GM19468 (cell line): ENCODE measurements around the gene RASA4B.
A peak's percentile ranks its signal among the peaks of the same experiment; 100 is the strongest.
"Not testable (repeated sequence)": the region's sequence is repeated elsewhere in the genome, so short reads cannot be mapped to it uniquely, and the experiment has no call there.

Experiments used
- ATAC-seq: cut with Tn5 transposase; IDR thresholded peaks from one replicate; pipeline ENCODE4 v1.9.1; 2021; ENCODE audit warnings: mild to moderate bottlenecking, moderate library complexity, moderate number of reproducible peaks; ENCODE audit not compliant: unreplicated experiment; ENCODE audit errors: extremely low read depth

Gene RASA4B

GRCh38 chr7:102517550-102518147 lies at the start of gene RASA4B:
RASA4B (minus strand) TSS chr7:102517777; CDS start chr7:102517710, 67 bp downstream.
- ATAC-seq, result peak; percentile 48

- not testable (repeated sequence) for ATAC-seq
Measured at GRCh38 chr7:102550808-102551422, 33.3 kb upstream of the RASA4B start, which contains the start of gene SPDYE2. SPDYE2 (plus strand) TSS chr7:102551226; CDS start chr7:102553256, 2,030 bp downstream.

DNA sequence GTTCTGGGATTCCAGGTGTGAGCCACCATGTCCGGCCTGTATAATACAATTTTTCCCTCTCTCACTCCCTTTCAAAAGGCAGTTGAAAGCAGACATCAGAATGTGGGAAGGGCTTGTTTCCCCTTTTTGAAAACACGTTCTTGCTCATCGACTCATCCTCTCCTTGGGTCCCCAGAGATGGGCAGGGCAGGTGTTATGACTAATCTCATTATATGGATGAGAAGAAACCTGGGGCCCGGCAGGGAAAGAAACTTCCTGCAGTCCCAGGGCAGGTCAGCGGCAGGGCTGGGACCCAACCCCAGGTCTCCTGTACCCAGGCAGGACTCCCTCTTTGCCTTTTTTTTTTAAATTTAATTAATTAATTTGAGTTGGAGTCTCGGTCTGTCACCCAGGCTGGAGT lies 28.8 kb upstream of the RASA4B start:
- ATAC-seq, result not testable (repeated sequence)

DNA sequence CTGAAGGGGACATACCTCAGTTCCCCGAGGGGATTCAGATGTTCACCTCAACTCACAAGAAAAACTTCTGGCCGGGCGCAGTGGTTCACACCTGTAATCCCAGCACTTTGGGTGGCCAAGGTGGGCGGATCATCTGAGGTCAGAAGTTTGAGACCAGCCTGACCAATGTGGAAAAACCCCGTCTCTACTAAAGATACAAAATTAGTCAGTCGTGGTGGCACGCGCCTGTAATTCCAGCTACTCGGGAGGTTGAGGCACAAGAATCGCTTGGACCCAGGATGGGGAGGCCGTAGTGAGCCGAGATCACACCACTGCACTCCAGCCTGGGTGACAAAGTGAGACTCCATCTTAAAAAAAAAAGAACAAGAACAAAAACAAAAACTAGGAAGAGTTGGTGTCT lies 27.7 kb upstream of the RASA4B start:
- ATAC-seq, result not testable (repeated sequence)

- ATAC-seq, result not testable (repeated sequence)
Measured at GRCh38 chr7:102544372-102544771, 26.8 kb upstream of the RASA4B start.

GRCh38 chr7:102543596-102543995 lies 26.0 kb upstream of the RASA4B start, which contains the start of gene UPK3BL2:
UPK3BL2 (minus strand) TSS chr7:102543696; CDS start chr7:102543636, 60 bp downstream.
- ATAC-seq, result not testable (repeated sequence)

DNA sequence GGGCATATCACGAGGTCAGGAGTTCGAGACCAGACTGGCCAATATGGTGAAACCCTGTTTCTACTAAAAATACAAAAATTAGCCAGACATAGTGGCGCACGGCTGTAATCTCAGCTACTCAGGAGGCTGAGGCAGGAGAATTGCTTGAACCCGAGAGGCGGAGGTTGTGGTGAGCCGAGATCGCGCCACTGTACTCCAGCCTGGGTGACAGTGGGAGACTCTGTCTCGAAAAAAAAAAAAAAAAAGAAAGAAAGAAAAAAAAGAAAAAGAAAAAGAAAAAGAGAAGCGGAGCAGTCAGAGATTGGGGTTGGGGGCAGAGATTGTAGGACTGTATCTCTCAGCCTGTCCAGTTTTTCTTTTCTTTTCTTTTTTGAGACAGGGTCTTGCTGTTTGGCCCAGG lies 25.2 kb upstream of the RASA4B start:
- ATAC-seq, result not testable (repeated sequence)

GRCh38 chr7:102542083-102542482 lies 24.5 kb upstream of the RASA4B start:
- not testable (repeated sequence) for ATAC-seq

- ATAC-seq, result not testable (repeated sequence)
Measured at GRCh38 chr7:102540604-102541003, 23.0 kb upstream of the RASA4B start.

DNA sequence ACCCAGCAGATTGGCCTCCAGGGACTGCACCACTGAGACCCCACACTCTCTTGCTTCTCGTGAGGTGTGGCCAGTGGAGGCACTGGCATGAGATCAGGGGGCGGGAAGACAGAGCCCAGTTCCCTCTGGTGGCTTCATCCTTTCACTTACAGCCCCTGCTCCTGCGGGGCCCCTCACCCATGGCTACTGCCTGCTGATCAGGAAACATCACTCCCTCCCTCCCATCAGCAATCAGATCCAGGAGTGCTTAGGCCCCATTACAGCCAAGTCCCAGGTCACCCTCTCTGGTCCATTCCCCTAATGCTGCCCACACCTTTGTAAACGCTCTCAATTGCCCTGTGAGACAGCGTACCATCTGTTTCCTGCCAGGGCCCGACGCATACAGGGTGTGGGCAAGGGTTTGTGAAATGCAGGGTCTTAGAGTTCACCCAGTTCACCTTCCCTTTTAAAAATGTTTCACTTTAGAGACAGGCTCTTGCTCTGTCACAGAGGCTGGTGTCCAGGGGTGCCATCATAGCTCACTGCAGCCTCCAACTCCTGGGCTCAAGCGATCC lies 17.6 kb upstream of the RASA4B start:
- not testable (repeated sequence) for ATAC-seq

DNA sequence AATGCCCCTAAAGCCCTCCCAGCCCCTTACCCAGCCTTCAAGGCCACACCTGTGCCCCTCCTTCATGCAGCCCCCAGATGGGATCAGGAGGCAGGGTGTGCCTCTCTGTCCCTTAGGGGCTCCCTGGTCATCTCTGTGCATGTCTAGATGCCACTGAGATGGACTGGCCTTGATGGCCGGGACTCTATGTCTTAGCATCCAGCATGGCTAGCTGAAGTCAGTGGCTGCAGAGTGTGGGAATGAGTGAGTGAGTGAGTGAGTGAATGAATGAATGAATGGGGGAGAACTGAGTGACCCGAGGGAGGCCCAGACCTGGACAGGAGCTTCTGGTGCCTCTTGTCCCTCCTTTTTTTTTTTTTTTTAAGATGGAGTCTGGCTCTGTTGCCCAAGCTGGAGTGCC lies 14.6 kb upstream of the RASA4B start:
- ATAC-seq, result not testable (repeated sequence)

- not testable (repeated sequence) for ATAC-seq
Measured at GRCh38 chr7:102531583-102531982, 14.0 kb upstream of the RASA4B start.

GRCh38 chr7:102527822-102528793 lies 10.5 kb upstream of the RASA4B start:
- not testable (repeated sequence) for ATAC-seq

DNA sequence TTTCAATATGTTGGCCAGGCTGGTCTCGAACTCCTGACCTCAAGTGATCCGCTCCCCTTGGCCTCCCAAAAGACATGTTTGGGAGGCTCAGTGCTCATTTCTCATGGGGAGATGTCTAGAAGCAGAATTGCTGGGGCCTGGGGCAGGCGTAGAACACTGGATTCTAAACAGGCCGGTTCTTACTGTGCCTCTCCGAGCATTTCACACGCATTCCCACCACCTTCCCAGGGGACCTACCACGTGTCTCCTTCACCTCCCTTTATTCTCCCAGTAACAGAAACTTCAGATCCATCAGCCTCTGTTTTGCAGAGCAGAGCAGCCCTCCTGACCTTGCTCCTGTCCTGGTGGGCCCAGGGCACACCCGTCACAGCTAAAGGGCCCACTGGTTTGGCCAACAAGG lies 9.6 kb upstream of the RASA4B start:
- not testable (repeated sequence) for ATAC-seq

DNA sequence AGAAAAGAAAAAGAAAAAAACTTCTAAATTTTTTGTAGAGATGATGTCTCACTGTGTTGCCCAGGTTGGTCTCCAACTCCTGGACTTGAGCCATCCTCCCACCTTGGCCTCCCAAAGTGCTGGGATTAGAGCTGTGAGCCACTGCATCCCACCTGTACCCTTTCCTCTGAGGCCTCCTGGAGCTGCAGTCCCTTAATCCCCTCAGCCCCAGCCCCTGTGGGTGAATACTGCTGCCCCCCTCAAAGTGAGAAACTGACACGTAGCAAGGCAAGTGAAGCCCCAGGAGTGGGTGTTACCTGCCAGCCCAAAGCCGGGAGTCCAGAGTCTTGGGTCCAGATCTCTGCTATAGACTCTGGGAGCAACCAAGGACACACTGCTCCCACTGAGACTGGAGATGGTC lies 7.2 kb upstream of the RASA4B start:
- ATAC-seq, result not testable (repeated sequence)

GRCh38 chr7:102520797-102521196 lies 3.2 kb upstream of the RASA4B start:
- ATAC-seq, result not testable (repeated sequence)

DNA sequence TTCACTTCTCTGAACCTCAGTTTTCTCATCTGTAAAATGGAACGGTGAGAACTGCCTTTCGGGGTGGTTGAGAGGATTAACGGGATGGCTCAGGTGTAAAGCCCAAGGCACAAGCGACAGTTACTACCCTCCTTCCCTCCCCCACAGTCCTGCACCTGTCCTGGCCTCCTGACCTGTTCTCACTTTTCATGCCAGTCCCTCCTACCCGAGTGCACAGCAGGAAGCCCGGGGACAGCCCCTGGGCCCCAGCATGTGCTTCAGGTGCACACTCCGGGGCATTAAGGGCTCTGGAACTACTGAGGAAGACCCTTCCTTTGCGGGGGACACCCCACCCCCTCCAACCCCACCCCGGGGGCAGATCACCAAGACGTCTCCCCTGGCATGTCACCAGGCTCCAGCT lies 626 bp downstream of the RASA4B start:
- ATAC-seq, result not testable (repeated sequence)

DNA sequence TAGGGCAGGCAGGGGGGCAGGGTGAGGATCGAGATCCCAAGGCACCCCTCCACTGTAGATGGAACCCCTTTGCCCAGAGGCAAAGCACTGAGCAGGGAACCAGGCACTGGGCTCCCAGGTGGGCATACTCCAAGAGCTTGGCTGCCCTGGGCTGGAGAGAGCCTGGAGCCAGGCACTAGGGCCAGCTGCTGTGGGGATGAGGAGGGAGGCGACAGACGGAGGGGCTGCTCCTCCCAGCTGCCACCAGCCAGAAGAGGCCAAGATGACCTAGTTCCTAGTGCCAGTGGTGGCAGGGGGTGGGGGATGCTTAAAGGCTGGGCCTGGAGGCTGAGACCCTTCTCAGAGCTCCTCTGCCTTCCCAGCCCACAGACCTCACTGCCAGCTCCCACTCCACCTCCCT lies 1.7 kb downstream of the RASA4B start:
- ATAC-seq, result not testable (repeated sequence)

GRCh38 chr7:102514881-102515721 lies 2.5 kb downstream of the RASA4B start:
- peak; percentile 64 for ATAC-seq
